ENCODE results near the gene SLC16A3.

GRCh38 chr17:82281502-82282238 is 52.8 kb downstream of the SLC16A3 start:
- no peak for TF ChIP-seq CTCF (IDR thresholded peaks at IDR 0.05)
- no peak for TF ChIP-seq EZH2 (IDR thresholded peaks at IDR 0.05)
- no peak for TF ChIP-seq EZH2phosphoT487 (IDR thresholded peaks at IDR 0.05)

Data from neural progenitor cell (in vitro differentiated cells).